GM12878 (cell line): Measurements from ENCODE around the gene TASOR.

Experiments used
- EP300 ChIP-seq, 2 experiments: fragments of 150-350 bp in 1 of 2; IDR thresholded peaks; 2 replicates each; pipeline ENCODE4 v1.6.1; 2011 to 2012; ENCODE audit warnings: low read depth in 2 of 2, low read length in 2 of 2, borderline replicate concordance in 1 of 2, improper control_type of control experiment in 1 of 2, inconsistent platforms in 1 of 2; ENCODE audit not compliant: control insufficient read depth in 1 of 2
- FOS ChIP-seq: IDR thresholded peaks from 3 replicates; pipeline ENCODE4 v1.6.1; 2011; ENCODE audit warnings: borderline replicate concordance; ENCODE audit not compliant: insufficient read length; ENCODE audit errors: extremely low read depth
- JUND ChIP-seq: IDR thresholded peaks from 2 replicates; pipeline ENCODE4 v1.6.1; 2012; ENCODE audit warnings: low read depth, mild to moderate bottlenecking, low read length, improper control_type of control experiment, moderate library complexity
- POLR2A ChIP-seq: IDR thresholded peaks from 2 replicates; pipeline ENCODE4 v1.6.1; 2011; ENCODE audit warnings: low read depth, mild to moderate bottlenecking, low read length
- POLR2AphosphoS2 ChIP-seq: IDR thresholded peaks from 2 replicates; pipeline ENCODE4 v1.6.1; 2011; ENCODE audit warnings: low read depth, mild to moderate bottlenecking, low read length, improper control_type of control experiment, moderate library complexity
- POLR2AphosphoS5 ChIP-seq: IDR thresholded peaks from 2 replicates; pipeline ENCODE4 v1.6.1; 2011; ENCODE audit warnings: mild to moderate bottlenecking, low read length, inconsistent platforms
- SMARCA5 ChIP-seq: fragments of 450-650 bp; IDR thresholded peaks from 2 replicates; pipeline ENCODE4 v1.6.1; 2017; ENCODE audit warnings: mild to moderate bottlenecking
- TF ChIP-seq, protein P1 (sequence below), 3 experiments: IDR thresholded peaks in 2 of 3; conservative IDR thresholded peaks in 1 of 3; 2 replicates each; pipeline ENCODE4 v1.5.1; 2011; ENCODE audit warnings: low read depth in 3 of 3, low read length in 3 of 3, mild to moderate bottlenecking in 3 of 3, control low read depth in 2 of 3, moderate library complexity in 2 of 3, inconsistent platforms in 1 of 3, mixed read lengths in 1 of 3; ENCODE audit not compliant: control insufficient read depth in 2 of 3, insufficient read depth in 1 of 3; ENCODE audit errors: extremely low read depth in 1 of 3
- TF ChIP-seq, protein P2 (sequence below): IDR thresholded peaks from 2 replicates; pipeline ENCODE4 v1.6.1; 2012; ENCODE audit warnings: mild to moderate bottlenecking, low read depth, low read length
- TF ChIP-seq, protein P3 (sequence below): IDR thresholded peaks from 2 replicates; pipeline ENCODE4 v1.6.1; 2012; ENCODE audit warnings: low read depth, low read length, improper control_type of control experiment

DNA sequence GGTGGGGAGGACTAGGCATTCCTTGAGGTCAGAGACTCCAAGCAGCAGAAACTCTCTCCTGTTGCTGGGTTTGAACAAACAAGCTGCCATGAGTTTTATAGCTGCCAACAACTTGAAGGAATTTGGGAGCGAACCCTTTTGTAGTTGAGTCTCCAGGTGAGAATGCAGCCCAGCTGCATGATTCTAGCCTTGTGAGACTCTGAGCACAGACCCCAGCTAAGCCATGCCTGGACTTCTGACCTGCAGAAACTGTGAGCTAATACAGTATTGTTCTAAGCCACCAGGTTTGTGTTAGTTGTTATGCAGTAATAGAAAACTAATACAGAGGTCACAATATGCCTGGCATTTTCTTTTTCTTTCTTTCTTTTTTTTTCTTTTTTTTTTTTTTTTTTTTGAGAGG, 6.2 kb upstream of the TASOR start:
- TF ChIP-seq POLR2AphosphoS2 (no peak), SMARCA5 (no peak), JUND (no peak), POLR2AphosphoS5 (no peak), EP300 (IDR thresholded peaks at IDR 0.05; ENCODE audit: borderline replicate concordance in 1 of 2, control insufficient read depth in 1 of 2, low read depth in 2 of 2, low read length in 2 of 2) (no peak), FOS (no peak), POLR2A (no peak)
- TF ChIP-seq, protein P1, sequence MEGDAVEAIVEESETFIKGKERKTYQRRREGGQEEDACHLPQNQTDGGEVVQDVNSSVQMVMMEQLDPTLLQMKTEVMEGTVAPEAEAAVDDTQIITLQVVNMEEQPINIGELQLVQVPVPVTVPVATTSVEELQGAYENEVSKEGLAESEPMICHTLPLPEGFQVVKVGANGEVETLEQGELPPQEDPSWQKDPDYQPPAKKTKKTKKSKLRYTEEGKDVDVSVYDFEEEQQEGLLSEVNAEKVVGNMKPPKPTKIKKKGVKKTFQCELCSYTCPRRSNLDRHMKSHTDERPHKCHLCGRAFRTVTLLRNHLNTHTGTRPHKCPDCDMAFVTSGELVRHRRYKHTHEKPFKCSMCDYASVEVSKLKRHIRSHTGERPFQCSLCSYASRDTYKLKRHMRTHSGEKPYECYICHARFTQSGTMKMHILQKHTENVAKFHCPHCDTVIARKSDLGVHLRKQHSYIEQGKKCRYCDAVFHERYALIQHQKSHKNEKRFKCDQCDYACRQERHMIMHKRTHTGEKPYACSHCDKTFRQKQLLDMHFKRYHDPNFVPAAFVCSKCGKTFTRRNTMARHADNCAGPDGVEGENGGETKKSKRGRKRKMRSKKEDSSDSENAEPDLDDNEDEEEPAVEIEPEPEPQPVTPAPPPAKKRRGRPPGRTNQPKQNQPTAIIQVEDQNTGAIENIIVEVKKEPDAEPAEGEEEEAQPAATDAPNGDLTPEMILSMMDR (IDR thresholded peaks at IDR 0.05 in 2 of 3, conservative IDR thresholded peaks at IDR 0.05 in 1 of 3; ENCODE audit: control insufficient read depth in 2 of 3, extremely low read depth in 1 of 3, insufficient read depth in 1 of 3, low read depth in 3 of 3, low read length in 3 of 3), result no peak
- TF ChIP-seq, protein P2, sequence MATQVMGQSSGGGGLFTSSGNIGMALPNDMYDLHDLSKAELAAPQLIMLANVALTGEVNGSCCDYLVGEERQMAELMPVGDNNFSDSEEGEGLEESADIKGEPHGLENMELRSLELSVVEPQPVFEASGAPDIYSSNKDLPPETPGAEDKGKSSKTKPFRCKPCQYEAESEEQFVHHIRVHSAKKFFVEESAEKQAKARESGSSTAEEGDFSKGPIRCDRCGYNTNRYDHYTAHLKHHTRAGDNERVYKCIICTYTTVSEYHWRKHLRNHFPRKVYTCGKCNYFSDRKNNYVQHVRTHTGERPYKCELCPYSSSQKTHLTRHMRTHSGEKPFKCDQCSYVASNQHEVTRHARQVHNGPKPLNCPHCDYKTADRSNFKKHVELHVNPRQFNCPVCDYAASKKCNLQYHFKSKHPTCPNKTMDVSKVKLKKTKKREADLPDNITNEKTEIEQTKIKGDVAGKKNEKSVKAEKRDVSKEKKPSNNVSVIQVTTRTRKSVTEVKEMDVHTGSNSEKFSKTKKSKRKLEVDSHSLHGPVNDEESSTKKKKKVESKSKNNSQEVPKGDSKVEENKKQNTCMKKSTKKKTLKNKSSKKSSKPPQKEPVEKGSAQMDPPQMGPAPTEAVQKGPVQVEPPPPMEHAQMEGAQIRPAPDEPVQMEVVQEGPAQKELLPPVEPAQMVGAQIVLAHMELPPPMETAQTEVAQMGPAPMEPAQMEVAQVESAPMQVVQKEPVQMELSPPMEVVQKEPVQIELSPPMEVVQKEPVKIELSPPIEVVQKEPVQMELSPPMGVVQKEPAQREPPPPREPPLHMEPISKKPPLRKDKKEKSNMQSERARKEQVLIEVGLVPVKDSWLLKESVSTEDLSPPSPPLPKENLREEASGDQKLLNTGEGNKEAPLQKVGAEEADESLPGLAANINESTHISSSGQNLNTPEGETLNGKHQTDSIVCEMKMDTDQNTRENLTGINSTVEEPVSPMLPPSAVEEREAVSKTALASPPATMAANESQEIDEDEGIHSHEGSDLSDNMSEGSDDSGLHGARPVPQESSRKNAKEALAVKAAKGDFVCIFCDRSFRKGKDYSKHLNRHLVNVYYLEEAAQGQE, result no peak
- TF ChIP-seq, protein P3, sequence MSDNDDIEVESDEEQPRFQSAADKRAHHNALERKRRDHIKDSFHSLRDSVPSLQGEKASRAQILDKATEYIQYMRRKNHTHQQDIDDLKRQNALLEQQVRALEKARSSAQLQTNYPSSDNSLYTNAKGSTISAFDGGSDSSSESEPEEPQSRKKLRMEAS, result no peak
